B cell (primary cell): Measurements from ENCODE around the gene FGF8. TPM values are rescaled to one million over a fixed set of nuclear protein-coding genes. Genes with fewer than 3 reads are reported as not detected.
A peak's percentile ranks its signal among the peaks of the same experiment; 100 is the strongest.

Source experiments
- ATAC-seq: fragments of 200-7000 bp; cut with Tn5 transposase; one replicate; pipeline ENCODE4 v1.10.0; 2021; ENCODE audit warnings: low read depth, mild to moderate bottlenecking, moderate number of reproducible peaks, moderate library complexity
- CTCF ChIA-PET: fragments of 350-600 bp; sonication (Branson Sonifier 250); formaldehyde crosslinking; loops from one replicate; lab custom pipeline; 2021; ENCODE audit warnings: antibody characterized with exemption, inconsistent platforms; lab: Charles Lee
- POLR2A ChIA-PET: fragments of 350-600 bp; sonication (Branson Sonifier 250); formaldehyde crosslinking; loops from one replicate; lab custom pipeline; 2021; ENCODE audit warnings: antibody characterized with exemption; lab: Charles Lee
- DNase-seq: peaks from one replicate; pipeline ENCODE4 v3.0.0; 2013
- H2AFZ ChIP-seq: 2 replicates; pipeline ENCODE4 v1.6.1; 2012; ENCODE audit warnings: mild to moderate bottlenecking, low read depth, low read length; ENCODE audit not compliant: insufficient read depth, poor library complexity, severe bottlenecking
- H3K27ac ChIP-seq, 2 donors: 1 replicate in 1 of 2; 2 replicates in 1 of 2; pipeline ENCODE4 v1.5.1; 2012 to 2013; ENCODE audit warnings: low read length in 2 of 2, mild to moderate bottlenecking in 2 of 2, moderate library complexity in 1 of 2
- H3K27me3 ChIP-seq, 4 experiments: fragments of 200-600 bp in 1 of 4; sonication (generic) in 1 of 4; replicated peaks in 1 of 4; 1 replicate in 2 of 4; 2 replicates in 2 of 4; pipeline versions ENCODE4 v1.6.1 to v1.7.0; 2013 to 2016; ENCODE audit warnings: low read length in 3 of 4, mild to moderate bottlenecking in 2 of 4, mixed read lengths in 1 of 4, moderate library complexity in 1 of 4; ENCODE audit not compliant: insufficient read depth in 4 of 4, control insufficient read depth in 3 of 4; ENCODE audit errors: control extremely low read depth in 1 of 4
- H3K36me3 ChIP-seq, 2 experiments: replicated peaks in 1 of 2; 1 replicate in 1 of 2; 2 replicates in 1 of 2; pipeline versions ENCODE4 v1.6.1 to v1.7.1; 2013; ENCODE audit warnings: low read length in 1 of 2; ENCODE audit not compliant: insufficient read depth in 2 of 2, control insufficient read depth in 1 of 2; ENCODE audit errors: control extremely low read depth in 1 of 2, extremely low read depth in 1 of 2
- H3K4me1 ChIP-seq, 2 donors: fragments of 200-600 bp in 1 of 2; sonication (generic) in 1 of 2; 1 replicate in 1 of 2; 2 replicates in 1 of 2; pipeline versions ENCODE4 v1.5.1 to v1.6.1; 2013 to 2017; ENCODE audit warnings: low read length in 2 of 2; ENCODE audit not compliant: control insufficient read depth in 2 of 2, insufficient read depth in 2 of 2
- H3K4me2 ChIP-seq: replicated peaks from 2 replicates; pipeline ENCODE3; 2012; ENCODE audit warnings: mild to moderate bottlenecking, low read depth, low read length; ENCODE audit not compliant: poor library complexity, severe bottlenecking
- H3K4me3 ChIP-seq, 5 experiments: fragments of 200-600 bp in 1 of 5; sonication (generic) in 1 of 5; 1 replicate in 3 of 5; 2 replicates in 2 of 5; pipeline versions ENCODE4 v1.5.1 to v1.7.0; 2011 to 2016; ENCODE audit warnings: low read length in 4 of 5, mild to moderate bottlenecking in 4 of 5, low read depth in 2 of 5, control low read depth in 1 of 5, moderate library complexity in 1 of 5; ENCODE audit not compliant: insufficient read depth in 1 of 5; ENCODE audit errors: control extremely low read depth in 1 of 5, extremely low read depth in 1 of 5
- H3K79me2 ChIP-seq: fragments of 200-600 bp; sonication (generic); one replicate; pipeline ENCODE4 v1.6.0; 2016; ENCODE audit warnings: low read length; ENCODE audit not compliant: control insufficient read depth, insufficient read depth
- H3K9ac ChIP-seq: fragments of 200-600 bp; sonication (generic); 2 replicates; pipeline ENCODE4 v1.6.1; 2017; ENCODE audit warnings: mild to moderate bottlenecking, low read length, moderate library complexity
- H3K9me3 ChIP-seq, 3 donors: one replicate each; pipeline versions ENCODE4 v1.6.1 to v1.7.1; 2013; ENCODE audit warnings: low read length in 2 of 3; ENCODE audit not compliant: control insufficient read depth in 2 of 3, insufficient read depth in 1 of 3; ENCODE audit errors: control extremely low read depth in 1 of 3
- H4K20me1 ChIP-seq: 2 replicates; pipeline ENCODE4 v1.6.0; 2012; ENCODE audit warnings: mild to moderate bottlenecking, low read length; ENCODE audit not compliant: insufficient read depth, control insufficient read depth, poor library complexity, severe bottlenecking
- H3K27ac Mint-ChIP-seq: one replicate; pipeline ENCODE4 v1.8.0; 2021; ENCODE audit warnings: mixed read lengths
- H3K27me3 Mint-ChIP-seq: one replicate; pipeline ENCODE4 v1.8.0; 2021; ENCODE audit warnings: mixed read lengths
- H3K4me1 Mint-ChIP-seq: one replicate; pipeline ENCODE4 v1.8.0; 2021; ENCODE audit warnings: mixed read lengths
- H3K4me3 Mint-ChIP-seq: one replicate; pipeline ENCODE4 v1.8.0; 2021; ENCODE audit warnings: mixed read lengths
- H3K9me3 Mint-ChIP-seq: one replicate; pipeline ENCODE4 v1.8.0; 2022; ENCODE audit warnings: mixed read lengths; ENCODE audit not compliant: insufficient read depth
- EZH2 ChIP-seq: IDR thresholded peaks from 2 replicates; pipeline ENCODE4 v1.6.1; 2012; ENCODE audit warnings: borderline replicate concordance, low read depth, mild to moderate bottlenecking, moderate library complexity, low read length; ENCODE audit not compliant: insufficient read depth, poor library complexity, severe bottlenecking
- WGBS: methylation state at CpG from one replicate; pipeline ENCODE4 v1.1.5; 2013; ENCODE audit warnings: missing lambda C conversion rate; ENCODE audit not compliant: insufficient coverage; 5-methylcytosine and 5-hydroxymethylcytosine counted together
- intact Hi-C: fragments of 100-400 bp; cut with micrococcal nuclease; formaldehyde crosslinking; loops from one replicate; pipeline ENCODE4 v1.10.0; 2022
- polyA plus RNA-seq: library from polyadenylated mRNA; depleted of rRNA; stranded (reverse); fragments of >200 nt; gene quantifications from 2 replicates; pipeline ENCODE4 v1.2.3, GENCODE V29; 2012
- total RNA-seq, 2 donors: library from RNA; stranded (reverse); fragments of 120-200 nt in 1 of 2; gene quantifications; 1 replicate in 1 of 2; 2 replicates in 1 of 2; pipeline versions ENCODE4 v1.2.3 to v1.2.4, GENCODE V29; 2013 to 2022
- TF ChIP-seq, protein P1 (sequence below): fragments of 200-600 bp; IDR thresholded peaks from one replicate; pipeline ENCODE4 v1.8.0; 2022; ENCODE audit warnings: antibody characterized with exemption, mild to moderate bottlenecking

Gene FGF8
- total and polyA plus RNA-seq, 2 donors (not counting 1 experiment from before 2014, with no cell fraction given): not detected

DNA sequence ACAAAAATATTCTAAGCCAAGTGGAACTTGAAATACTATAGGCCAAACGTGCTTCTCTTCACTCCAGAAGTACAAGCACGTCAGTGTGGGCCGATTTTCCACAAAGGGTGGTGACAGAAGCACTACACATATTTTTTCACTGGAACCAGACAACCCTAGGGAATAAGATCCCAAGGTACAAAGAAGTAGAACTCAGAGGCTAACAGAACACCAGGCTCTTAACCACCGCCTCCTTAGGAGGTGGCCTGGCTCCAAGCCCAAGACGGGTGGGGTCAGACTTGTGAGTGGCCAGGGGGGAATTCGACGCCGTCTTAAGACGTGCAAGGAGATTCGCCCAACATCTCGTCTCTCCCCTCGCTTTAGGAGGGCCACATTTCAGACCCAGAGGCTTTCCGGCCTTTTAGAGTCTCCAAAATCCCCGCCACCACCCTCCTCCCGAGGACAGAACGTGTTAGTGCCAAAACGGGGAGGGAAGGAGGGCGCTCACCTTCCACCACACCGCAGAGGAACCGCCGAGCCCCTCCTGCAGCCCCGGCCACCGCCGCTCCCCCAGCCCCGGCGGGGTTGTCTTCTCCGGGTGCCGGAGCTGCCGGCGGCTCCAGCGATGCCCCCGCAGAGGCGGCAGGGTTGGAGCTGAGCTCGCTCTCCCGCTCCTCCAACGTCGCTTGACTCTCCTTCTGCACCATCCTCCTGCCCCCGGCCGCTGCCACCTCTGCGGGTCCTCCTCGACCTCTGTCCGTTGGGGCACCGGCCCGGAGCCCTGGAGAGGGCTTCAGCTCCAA lies 41.6 kb upstream of the FGF8 start:
- TF ChIP-seq, protein P1, sequence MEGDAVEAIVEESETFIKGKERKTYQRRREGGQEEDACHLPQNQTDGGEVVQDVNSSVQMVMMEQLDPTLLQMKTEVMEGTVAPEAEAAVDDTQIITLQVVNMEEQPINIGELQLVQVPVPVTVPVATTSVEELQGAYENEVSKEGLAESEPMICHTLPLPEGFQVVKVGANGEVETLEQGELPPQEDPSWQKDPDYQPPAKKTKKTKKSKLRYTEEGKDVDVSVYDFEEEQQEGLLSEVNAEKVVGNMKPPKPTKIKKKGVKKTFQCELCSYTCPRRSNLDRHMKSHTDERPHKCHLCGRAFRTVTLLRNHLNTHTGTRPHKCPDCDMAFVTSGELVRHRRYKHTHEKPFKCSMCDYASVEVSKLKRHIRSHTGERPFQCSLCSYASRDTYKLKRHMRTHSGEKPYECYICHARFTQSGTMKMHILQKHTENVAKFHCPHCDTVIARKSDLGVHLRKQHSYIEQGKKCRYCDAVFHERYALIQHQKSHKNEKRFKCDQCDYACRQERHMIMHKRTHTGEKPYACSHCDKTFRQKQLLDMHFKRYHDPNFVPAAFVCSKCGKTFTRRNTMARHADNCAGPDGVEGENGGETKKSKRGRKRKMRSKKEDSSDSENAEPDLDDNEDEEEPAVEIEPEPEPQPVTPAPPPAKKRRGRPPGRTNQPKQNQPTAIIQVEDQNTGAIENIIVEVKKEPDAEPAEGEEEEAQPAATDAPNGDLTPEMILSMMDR: no peak
- no peak for TF ChIP-seq EZH2
- peak overlapping the region; percentile 99 for H3K27ac Mint-ChIP-seq
- Histone ChIP-seq H3K4me1 (peaks cover 29 to 34% of the 10 kb centered on the region in 2 donors), H3K27me3 (no peaks in the 10 kb centered on the region), H3K4me3 (peak overlapping the region; percentile 55 to 97 (median 92)), H3K4me2 (peak overlapping the region; percentile 79), H3K79me2 (peaks cover 76% of the 10 kb centered on the region), H3K9me3 (no peaks in the 10 kb centered on the region), H3K9ac (peak overlapping the region; percentile 96), H3K27ac (peak overlapping the region; percentile 81 to 85), H3K36me3 (peaks cover 0 to 13% of the 10 kb centered on the region in 2 experiments), H2AFZ (peak overlapping the region; percentile 57), H4K20me1 (peaks cover 56% of the 10 kb centered on the region)
- ATAC-seq (no peak), DNase-seq (no peak)
- no peaks in the 10 kb centered on the region for H3K27me3 Mint-ChIP-seq
- CTCF ChIA-PET: interaction anchor here (0.9 to 9.6 kb wide), 7 partner anchors 13 to 192 kb away, joined by 3 to 48 read pairs (median 33); partner anchors contain the start of gene NPM3
- no peaks in the 10 kb centered on the region for H3K9me3 Mint-ChIP-seq
- H3K4me3 Mint-ChIP-seq: peak overlapping the region; percentile 94
- POLR2A ChIA-PET: interaction anchor here (0.5 to 6.3 kb wide), 14 partner anchors 13 to 827 kb away, joined by 3 to 102 read pairs (median 4); partner anchors contain the start of genes ARMH3, NPM3 and TRIM8
- H3K4me1 Mint-ChIP-seq: peaks cover 42% of the 10 kb centered on the region
- WGBS: 0% methylated on average over 43 of the region's 44 CpGs
- intact Hi-C loops: loop anchor here (1.0 to 5.0 kb wide), 9 partner anchors 13 to 895 kb away; partner anchors contain the start of genes ARL3, ARMH3, GBF1 and LDB1
